Mucosa of rectum (tissue), 2 donors: Measurements from ENCODE around the gene SCRT2.

Experiments
- H3K27ac ChIP-seq, 2 donors: one replicate each; pipeline ENCODE4 v1.7.0; 2013; ENCODE audit warnings: inconsistent platforms in 2 of 2, low read depth in 2 of 2, low read length in 2 of 2
- H3K27me3 ChIP-seq, 2 donors: one replicate each; pipeline ENCODE4 v1.7.0; 2013; ENCODE audit warnings: low read length in 2 of 2; ENCODE audit not compliant: control insufficient read depth in 2 of 2, insufficient read depth in 2 of 2
- H3K36me3 ChIP-seq, 2 donors: one replicate each; pipeline ENCODE4 v1.7.0; 2013; ENCODE audit warnings: low read length in 2 of 2; ENCODE audit not compliant: control insufficient read depth in 2 of 2, insufficient read depth in 2 of 2
- H3K4me1 ChIP-seq, 2 donors: one replicate each; pipeline ENCODE4 v1.7.0; 2013; ENCODE audit warnings: low read length in 2 of 2, mild to moderate bottlenecking in 1 of 2; ENCODE audit not compliant: control insufficient read depth in 2 of 2, insufficient read depth in 2 of 2
- H3K4me3 ChIP-seq, 2 donors: one replicate each; pipeline ENCODE4 v1.7.0; 2013; ENCODE audit warnings: low read length in 2 of 2
- H3K9ac ChIP-seq, 2 donors: one replicate each; pipeline ENCODE4 v1.7.0; 2013; ENCODE audit warnings: low read length in 2 of 2, low read depth in 1 of 2, mild to moderate bottlenecking in 1 of 2
- H3K9me3 ChIP-seq, 2 donors: one replicate each; pipeline ENCODE4 v1.7.0; 2013; ENCODE audit warnings: low read length in 2 of 2; ENCODE audit not compliant: control insufficient read depth in 2 of 2
- donor health status: healthy.
- donor health status: Normal muscosa, but diverticular disease.

The SCRT2 gene

DNA sequence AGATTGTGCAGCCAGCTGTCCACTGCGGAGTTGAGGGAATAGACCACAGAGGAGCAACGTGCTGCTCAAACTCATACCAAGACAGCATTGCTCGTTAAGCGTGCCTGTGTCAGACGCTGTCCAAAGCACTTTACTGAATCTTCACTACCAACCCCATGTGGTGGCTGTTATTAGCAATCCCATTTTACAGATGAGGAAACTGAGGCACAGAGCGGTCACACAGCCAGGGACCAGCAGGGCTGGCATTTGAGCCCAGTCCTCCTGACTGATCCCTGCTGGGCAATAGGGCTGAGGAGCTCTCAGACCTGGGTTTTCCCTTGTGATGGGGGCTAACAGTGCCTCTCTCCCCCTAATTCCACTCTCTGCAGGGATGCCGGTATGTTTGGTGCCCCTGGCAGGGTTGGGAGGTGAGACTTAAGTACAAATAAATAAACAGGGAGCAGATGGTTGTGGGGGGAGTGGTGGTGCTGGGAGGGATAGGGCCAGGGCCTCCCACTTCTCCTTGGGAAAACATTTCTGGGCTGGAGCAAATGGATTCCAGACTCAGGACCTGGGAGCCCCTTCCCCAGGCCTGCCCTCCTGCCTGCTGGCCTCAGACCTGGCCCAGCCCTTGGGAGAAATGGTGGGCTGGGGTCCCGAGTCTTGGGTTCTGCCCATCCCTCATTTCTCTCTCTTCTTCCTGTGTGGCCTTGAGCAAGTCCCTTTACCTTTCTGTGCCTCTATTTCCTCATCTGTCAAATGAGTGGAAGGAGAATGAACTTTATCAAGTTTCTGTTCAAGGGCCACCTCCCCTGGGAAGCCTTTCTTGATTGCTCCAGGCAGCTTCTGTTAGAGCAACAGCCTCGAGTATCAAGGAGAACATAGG, 40.3 kb downstream of the SCRT2 start:
- H3K4me1 ChIP-seq, result no peaks in the 10 kb centered on the region
- H3K9ac ChIP-seq, result no peak overlapping the region
- H3K4me3 ChIP-seq, result no peak overlapping the region
- H3K36me3 ChIP-seq, result no peaks in the 10 kb centered on the region
- H3K9me3 ChIP-seq, result no peaks in the 10 kb centered on the region
- peaks cover 0 to 6% of the 10 kb centered on the region in 2 donors for H3K27me3 ChIP-seq
- H3K27ac ChIP-seq, result no peak overlapping the region

DNA sequence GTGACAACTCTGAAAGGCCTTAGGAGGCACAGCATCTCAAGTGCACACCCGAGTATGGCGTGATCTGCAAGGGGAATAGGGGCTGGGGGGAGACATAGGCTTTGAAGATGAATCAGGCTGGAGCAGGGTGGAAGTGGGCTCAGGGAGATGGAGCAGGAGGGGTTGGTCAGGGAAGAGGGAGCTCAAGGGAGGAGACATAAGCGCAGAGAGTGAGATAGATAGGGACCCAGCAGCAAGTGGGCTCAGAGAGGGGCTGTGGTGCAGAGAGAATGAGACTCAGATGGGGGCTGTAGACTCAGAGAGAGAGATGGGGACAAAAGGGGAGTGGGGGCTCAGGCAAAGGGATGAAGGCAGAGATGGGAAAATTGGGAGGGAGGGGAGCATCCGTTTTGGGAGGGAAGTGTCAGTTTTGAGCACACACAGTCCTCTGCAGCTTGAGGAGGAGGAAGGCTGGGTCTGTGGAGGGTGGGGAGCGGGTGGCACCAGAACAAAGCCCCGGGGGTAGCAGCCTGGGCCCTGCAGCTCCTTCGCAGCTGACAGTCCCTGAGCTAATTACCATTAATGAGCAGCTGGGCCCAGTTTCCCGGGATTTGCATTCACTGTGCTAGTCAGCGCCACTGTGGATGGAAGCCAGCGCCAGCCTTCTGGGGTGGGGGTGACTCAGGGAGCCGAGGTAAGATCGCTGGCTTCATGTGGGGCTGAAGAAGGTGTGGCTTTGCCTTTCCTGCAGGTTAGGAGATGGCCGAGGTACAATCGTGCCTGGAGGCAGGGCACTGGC, 41.3 kb downstream of the SCRT2 start:
- Histone ChIP-seq H3K36me3 (no peaks in the 10 kb centered on the region), H3K4me3 (no peak overlapping the region), H3K9me3 (no peaks in the 10 kb centered on the region), H3K9ac (no peak overlapping the region), H3K4me1 (no peaks in the 10 kb centered on the region), H3K27ac (no peak overlapping the region), H3K27me3 (peaks cover 0 to 6% of the 10 kb centered on the region in 2 donors)

DNA sequence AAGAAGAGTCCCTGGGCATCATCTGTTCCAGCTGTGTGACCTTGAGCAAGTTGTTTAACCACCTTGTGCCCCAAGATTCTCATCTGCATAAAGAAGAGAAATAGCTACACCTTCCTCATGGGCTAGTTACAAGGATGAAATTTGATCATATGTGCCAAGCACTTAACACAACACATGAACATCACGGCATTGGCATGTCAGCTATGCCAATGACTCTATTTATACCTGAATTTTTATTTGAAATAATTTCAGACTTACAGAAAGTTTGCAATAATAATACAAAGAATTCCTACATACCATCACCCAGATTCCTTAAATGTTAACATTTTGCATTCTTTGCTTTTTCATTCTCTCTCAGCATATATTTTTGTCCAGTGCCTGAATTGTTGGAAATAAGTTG, 44.5 kb downstream of the SCRT2 start:
- H3K27me3 ChIP-seq, result peaks cover 0 to 8% of the 10 kb centered on the region in 2 donors
- H3K4me3 ChIP-seq, result no peak overlapping the region
- no peak overlapping the region for H3K9ac ChIP-seq
- H3K4me1 ChIP-seq, result no peaks in the 10 kb centered on the region
- no peaks in the 10 kb centered on the region for H3K9me3 ChIP-seq
- H3K27ac ChIP-seq, result no peak overlapping the region
- H3K36me3 ChIP-seq, result no peaks in the 10 kb centered on the region

DNA sequence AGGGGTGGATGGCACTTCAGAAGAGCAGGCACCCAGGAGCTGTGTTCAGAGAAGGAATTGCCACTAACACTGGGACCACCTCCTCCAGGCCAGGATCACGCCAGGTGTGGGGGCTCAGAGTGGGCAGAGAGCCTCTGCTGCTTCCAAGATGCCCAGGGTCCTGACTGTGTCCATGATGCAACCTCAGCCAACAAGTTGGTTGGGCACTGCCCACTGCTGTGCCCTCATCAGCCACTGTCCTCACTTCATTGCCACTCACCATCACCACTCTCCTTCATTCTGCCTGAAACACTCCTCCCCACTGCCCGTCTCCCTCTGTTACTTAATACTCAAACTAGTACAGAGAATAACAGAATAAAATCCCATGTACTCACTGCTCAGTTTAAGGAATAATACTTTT, 49.0 kb downstream of the SCRT2 start:
- H3K27ac ChIP-seq, result no peak overlapping the region
- no peaks in the 10 kb centered on the region for H3K4me1 ChIP-seq
- H3K4me3 ChIP-seq, result no peak overlapping the region
- H3K27me3 ChIP-seq, result peaks cover 9 to 10% of the 10 kb centered on the region in 2 donors
- no peak overlapping the region for H3K9ac ChIP-seq
- H3K36me3 ChIP-seq, result no peaks in the 10 kb centered on the region
- no peaks in the 10 kb centered on the region for H3K9me3 ChIP-seq

DNA sequence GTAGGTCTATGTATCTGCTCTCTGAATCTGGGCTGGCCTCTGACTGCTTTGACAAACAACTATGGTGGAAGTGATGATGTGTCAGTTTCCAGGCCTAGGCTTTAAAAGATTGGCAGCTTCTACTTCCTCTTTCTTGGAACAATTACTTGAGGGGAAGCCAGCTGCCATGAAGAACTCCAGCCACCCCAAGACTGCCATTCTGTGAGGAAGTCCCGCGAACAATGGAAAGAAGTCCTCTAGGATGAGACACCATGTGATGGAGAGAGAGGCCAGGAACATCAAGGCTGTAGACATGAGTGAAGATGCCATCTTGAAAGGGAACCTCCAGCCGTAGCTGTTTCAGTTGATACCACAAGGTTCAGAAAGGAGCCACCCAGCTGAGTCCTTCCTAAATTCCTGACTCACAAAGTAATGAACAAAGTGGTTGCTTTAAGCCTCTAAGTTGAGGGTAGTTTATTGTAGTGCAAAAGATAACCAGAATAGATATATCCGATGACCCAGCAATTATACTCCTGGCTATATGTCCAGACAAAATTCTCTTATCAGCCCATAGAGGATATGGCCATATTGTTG, 50.2 kb downstream of the SCRT2 start:
- Histone ChIP-seq H3K4me1 (no peaks in the 10 kb centered on the region), H3K9ac (no peak overlapping the region), H3K27me3 (peaks cover 9 to 10% of the 10 kb centered on the region in 2 donors), H3K36me3 (no peaks in the 10 kb centered on the region), H3K27ac (no peak overlapping the region), H3K4me3 (no peak overlapping the region), H3K9me3 (no peaks in the 10 kb centered on the region)

DNA sequence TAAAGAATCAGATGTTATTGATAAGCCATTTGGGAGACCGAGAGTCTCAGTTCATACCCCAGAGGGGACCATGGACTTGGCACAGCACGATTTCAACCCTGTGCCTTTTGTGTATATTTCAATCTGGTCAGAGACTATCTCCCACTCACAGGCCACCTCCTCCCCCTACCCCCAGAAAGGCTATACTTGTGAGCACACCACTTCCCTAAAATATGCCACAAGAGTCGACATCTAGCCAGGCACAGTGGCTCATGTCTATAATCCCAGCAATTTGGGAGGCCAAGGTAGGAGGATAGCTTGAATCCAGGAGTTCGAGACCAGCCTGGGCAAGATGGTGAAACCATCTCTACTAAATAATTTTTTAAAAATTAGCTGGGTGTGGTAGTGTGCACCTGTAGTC, 51.9 kb downstream of the SCRT2 start:
- H3K27ac ChIP-seq, result no peak overlapping the region
- no peak overlapping the region for H3K9ac ChIP-seq
- peaks cover 9 to 10% of the 10 kb centered on the region in 2 donors for H3K27me3 ChIP-seq
- no peaks in the 10 kb centered on the region for H3K36me3 ChIP-seq
- H3K4me3 ChIP-seq, result no peak overlapping the region
- H3K4me1 ChIP-seq, result no peaks in the 10 kb centered on the region
- no peaks in the 10 kb centered on the region for H3K9me3 ChIP-seq

DNA sequence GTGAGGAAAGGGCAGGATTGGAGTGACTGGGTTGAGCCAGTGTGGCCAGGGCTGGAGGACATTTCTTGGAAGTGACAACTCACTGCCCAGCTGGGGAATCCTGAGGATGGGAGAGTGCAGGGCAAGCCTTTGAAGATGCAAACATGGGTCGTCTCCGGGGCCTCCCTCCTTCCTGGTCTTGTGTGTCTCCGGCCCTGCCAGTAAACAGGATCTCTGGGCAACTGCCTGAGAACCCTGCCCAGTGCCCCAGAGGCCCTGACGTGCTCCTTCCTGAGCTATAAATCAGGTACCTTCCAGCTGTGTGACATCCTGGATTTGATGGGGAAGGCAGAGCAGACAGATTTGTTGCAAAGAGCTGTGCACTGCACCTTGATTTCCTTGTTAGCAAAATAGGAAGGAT, 52.6 kb downstream of the SCRT2 start:
- H3K27ac ChIP-seq, result no peak overlapping the region
- no peaks in the 10 kb centered on the region for H3K36me3 ChIP-seq
- peaks cover 9 to 10% of the 10 kb centered on the region in 2 donors for H3K27me3 ChIP-seq
- peaks cover 0 to 3% of the 10 kb centered on the region in 2 donors for H3K9me3 ChIP-seq
- H3K4me1 ChIP-seq, result no peaks in the 10 kb centered on the region
- no peak overlapping the region for H3K9ac ChIP-seq
- H3K4me3 ChIP-seq, result no peak overlapping the region

DNA sequence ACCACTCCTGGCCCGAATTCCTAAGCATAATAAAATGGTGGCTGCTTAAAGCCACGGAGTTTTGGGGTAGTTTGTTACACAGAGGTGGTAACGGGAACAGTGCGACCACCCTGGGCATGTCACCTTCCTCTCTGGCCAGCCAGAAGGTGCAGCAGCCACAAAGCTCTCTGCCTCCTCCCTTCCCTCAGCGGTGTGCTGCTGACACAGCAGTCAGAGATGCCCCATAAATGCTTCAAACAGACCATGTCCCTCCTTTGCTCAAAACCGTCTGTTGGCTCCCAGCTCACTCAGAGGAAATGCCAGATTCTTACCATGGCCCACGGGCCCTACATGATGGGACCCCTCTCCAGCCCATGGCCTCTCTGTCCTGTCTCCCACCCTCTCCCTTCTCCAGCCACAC, 53.4 kb downstream of the SCRT2 start:
- H3K9ac ChIP-seq, result no peak overlapping the region
- H3K27ac ChIP-seq, result no peak overlapping the region
- H3K36me3 ChIP-seq, result no peaks in the 10 kb centered on the region
- peaks cover 7 to 9% of the 10 kb centered on the region in 2 donors for H3K27me3 ChIP-seq
- H3K9me3 ChIP-seq, result peaks cover 0 to 4% of the 10 kb centered on the region in 2 donors
- no peaks in the 10 kb centered on the region for H3K4me1 ChIP-seq
- no peak overlapping the region for H3K4me3 ChIP-seq

DNA sequence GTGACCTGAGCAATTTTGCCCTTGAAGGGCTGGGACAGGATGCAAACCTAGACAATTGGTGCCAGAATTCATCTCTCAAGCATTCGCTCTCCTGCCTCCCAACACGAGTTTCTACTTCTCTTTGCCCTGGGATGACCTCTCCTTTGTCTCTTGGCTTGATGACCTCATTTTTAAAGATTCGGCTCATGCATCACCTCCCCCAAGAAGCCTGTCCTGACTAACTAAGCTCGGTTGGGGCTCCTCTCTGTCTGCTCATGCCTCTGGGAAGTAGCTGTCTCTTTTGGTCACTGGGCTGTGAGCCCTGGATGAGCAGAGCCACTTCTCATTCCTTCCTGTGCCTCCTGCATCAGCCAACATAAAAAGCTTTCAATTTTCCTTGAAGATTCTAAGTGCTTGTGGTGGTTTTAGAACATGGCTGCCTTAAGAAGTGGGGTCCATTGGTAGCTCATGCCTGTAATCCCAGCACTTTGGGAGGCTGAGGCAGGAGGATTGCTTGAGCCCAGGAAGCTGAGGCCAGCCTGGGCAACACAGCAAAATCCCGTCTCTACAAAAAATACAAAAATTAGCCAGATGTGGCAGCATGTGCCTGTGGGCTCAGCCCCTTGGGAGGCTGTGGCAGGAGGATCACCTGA, 54.4 kb downstream of the SCRT2 start:
- peaks cover 0 to 4% of the 10 kb centered on the region in 2 donors for H3K9me3 ChIP-seq

More for the DNA sequence above, 54.4 kb downstream of the SCRT2 start:
- Histone ChIP-seq H3K4me1 (no peaks in the 10 kb centered on the region), H3K27ac (no peak overlapping the region), H3K27me3 (peaks cover 7 to 9% of the 10 kb centered on the region in 2 donors), H3K9ac (no peak overlapping the region), H3K36me3 (no peaks in the 10 kb centered on the region), H3K4me3 (no peak overlapping the region)
